ENCODE measurements around the gene DPP6.

DPP6 gene

GRCh38 chr7:154475864-154476263 lies 423.7 kb downstream of the DPP6 start:
- TF ChIP-seq POLR2AphosphoS5 (IDR thresholded peaks at IDR 0.05; ENCODE audit: borderline replicate concordance, low read depth, low read length) (no peak), FOXP2 (optimal IDR thresholded peaks at IDR 0.05; ENCODE audit: control extremely low read depth, extremely low read length, insufficient read depth) (no peak), EZH2 (IDR thresholded peaks at IDR 0.05) (no peak)
- Histone ChIP-seq H3K4me3 (no peak overlapping the region), H3K9ac (ENCODE audit: insufficient read length) (no peak overlapping the region), H3K9me3 (ENCODE audit: low read depth, low read length) (no peaks in the 10 kb centered on the region), H3K36me3 (ENCODE audit: insufficient read depth, low read length) (no peaks in the 10 kb centered on the region), H3K27ac (no peak overlapping the region)
- no peak for DNase-seq (ENCODE audit: low read depth, low spot score)

- no peak overlapping the region for H3K9ac ChIP-seq (ENCODE audit: insufficient read length)
- no peak for DNase-seq (ENCODE audit: low read depth, low spot score)
- no peak overlapping the region for H3K4me3 ChIP-seq
- H3K27ac ChIP-seq: no peak overlapping the region
- H3K36me3 ChIP-seq (ENCODE audit: insufficient read depth, low read length): no peaks in the 10 kb centered on the region
- H3K9me3 ChIP-seq (ENCODE audit: low read depth, low read length): no peaks in the 10 kb centered on the region
- TF ChIP-seq POLR2AphosphoS5 (IDR thresholded peaks at IDR 0.05; ENCODE audit: borderline replicate concordance, low read depth, low read length) (no peak), EZH2 (IDR thresholded peaks at IDR 0.05) (no peak), FOXP2 (optimal IDR thresholded peaks at IDR 0.05; ENCODE audit: control extremely low read depth, extremely low read length, insufficient read depth) (no peak)
Measured at GRCh38 chr7:154480817-154481216, 428.6 kb downstream of the DPP6 start.

- Histone ChIP-seq H3K9ac (ENCODE audit: insufficient read length) (no peak overlapping the region), H3K4me3 (no peak overlapping the region), H3K9me3 (ENCODE audit: low read depth, low read length) (no peaks in the 10 kb centered on the region), H3K36me3 (ENCODE audit: insufficient read depth, low read length) (no peaks in the 10 kb centered on the region), H3K27ac (no peak overlapping the region)
- no peak for TF ChIP-seq EZH2 (IDR thresholded peaks at IDR 0.05)
- no peak for TF ChIP-seq FOXP2 (optimal IDR thresholded peaks at IDR 0.05; ENCODE audit: control extremely low read depth, extremely low read length, insufficient read depth)
- no peak for TF ChIP-seq POLR2AphosphoS5 (IDR thresholded peaks at IDR 0.05; ENCODE audit: borderline replicate concordance, low read depth, low read length)
- no peak for DNase-seq (ENCODE audit: low read depth, low spot score)
Measured at GRCh38 chr7:154482863-154483262, 430.7 kb downstream of the DPP6 start.

GRCh38 chr7:154484406-154484805 lies 432.2 kb downstream of the DPP6 start:
- no peak overlapping the region for H3K27ac ChIP-seq
- H3K9ac ChIP-seq (ENCODE audit: insufficient read length): no peak overlapping the region
- no peak for TF ChIP-seq POLR2AphosphoS5 (IDR thresholded peaks at IDR 0.05; ENCODE audit: borderline replicate concordance, low read depth, low read length)
- no peak for TF ChIP-seq EZH2 (IDR thresholded peaks at IDR 0.05)
- no peak for DNase-seq (ENCODE audit: low read depth, low spot score)
- H3K4me3 ChIP-seq: no peak overlapping the region
- no peaks in the 10 kb centered on the region for H3K9me3 ChIP-seq (ENCODE audit: low read depth, low read length)
- H3K36me3 ChIP-seq (ENCODE audit: insufficient read depth, low read length): no peaks in the 10 kb centered on the region

GRCh38 chr7:154484943-154485342 lies 432.7 kb downstream of the DPP6 start:
- TF ChIP-seq POLR2AphosphoS5 (IDR thresholded peaks at IDR 0.05; ENCODE audit: borderline replicate concordance, low read depth, low read length) (no peak), FOXP2 (optimal IDR thresholded peaks at IDR 0.05; ENCODE audit: control extremely low read depth, extremely low read length, insufficient read depth) (no peak), EZH2 (IDR thresholded peaks at IDR 0.05) (no peak)
- Histone ChIP-seq H3K27ac (no peak overlapping the region), H3K36me3 (ENCODE audit: insufficient read depth, low read length) (no peaks in the 10 kb centered on the region), H3K9ac (ENCODE audit: insufficient read length) (no peak overlapping the region), H3K9me3 (ENCODE audit: low read depth, low read length) (no peaks in the 10 kb centered on the region), H3K4me3 (no peak overlapping the region)
- no peak for DNase-seq (ENCODE audit: low read depth, low spot score)

- no peak overlapping the region for H3K27ac ChIP-seq
- no peaks in the 10 kb centered on the region for H3K36me3 ChIP-seq (ENCODE audit: insufficient read depth, low read length)
- no peak for DNase-seq (ENCODE audit: low read depth, low spot score)
- no peak overlapping the region for H3K9ac ChIP-seq (ENCODE audit: insufficient read length)
- no peaks in the 10 kb centered on the region for H3K9me3 ChIP-seq (ENCODE audit: low read depth, low read length)
- TF ChIP-seq POLR2AphosphoS5 (IDR thresholded peaks at IDR 0.05; ENCODE audit: borderline replicate concordance, low read depth, low read length) (no peak), FOXP2 (optimal IDR thresholded peaks at IDR 0.05; ENCODE audit: control extremely low read depth, extremely low read length, insufficient read depth) (no peak), EZH2 (IDR thresholded peaks at IDR 0.05) (no peak)
- H3K4me3 ChIP-seq: no peak overlapping the region
Measured at GRCh38 chr7:154489897-154490296, 437.7 kb downstream of the DPP6 start.

GRCh38 chr7:154493594-154493993 lies 441.4 kb downstream of the DPP6 start:
- no peak for DNase-seq (ENCODE audit: low read depth, low spot score)
- TF ChIP-seq EZH2 (IDR thresholded peaks at IDR 0.05): no peak
- TF ChIP-seq POLR2AphosphoS5 (IDR thresholded peaks at IDR 0.05; ENCODE audit: borderline replicate concordance, low read depth, low read length): no peak
- no peak for TF ChIP-seq FOXP2 (optimal IDR thresholded peaks at IDR 0.05; ENCODE audit: control extremely low read depth, extremely low read length, insufficient read depth)
- H3K27ac ChIP-seq: no peak overlapping the region

GRCh38 chr7:154497751-154498150 lies 445.6 kb downstream of the DPP6 start:
- H3K9me3 ChIP-seq (ENCODE audit: low read depth, low read length): no peaks in the 10 kb centered on the region

More at GRCh38 chr7:154493594-154493993, 441.4 kb downstream of the DPP6 start:
- no peaks in the 10 kb centered on the region for H3K9me3 ChIP-seq (ENCODE audit: low read depth, low read length)
- no peaks in the 10 kb centered on the region for H3K36me3 ChIP-seq (ENCODE audit: insufficient read depth, low read length)
- H3K9ac ChIP-seq (ENCODE audit: insufficient read length): no peak overlapping the region
- no peak overlapping the region for H3K4me3 ChIP-seq

GRCh38 chr7:154503962-154504550 lies 451.9 kb downstream of the DPP6 start:
- H3K9me3 ChIP-seq (ENCODE audit: low read depth, low read length): no peaks in the 10 kb centered on the region
- H3K27ac ChIP-seq: no peak overlapping the region
- no peak overlapping the region for H3K4me3 ChIP-seq
- H3K36me3 ChIP-seq (ENCODE audit: insufficient read depth, low read length): no peaks in the 10 kb centered on the region
- H3K9ac ChIP-seq (ENCODE audit: insufficient read length): no peak overlapping the region
- DNase-seq (ENCODE audit: low read depth, low spot score): peak; percentile 12
- TF ChIP-seq FOXP2 (optimal IDR thresholded peaks at IDR 0.05; ENCODE audit: control extremely low read depth, extremely low read length, insufficient read depth) (no peak), EZH2 (IDR thresholded peaks at IDR 0.05) (no peak), POLR2AphosphoS5 (IDR thresholded peaks at IDR 0.05; ENCODE audit: borderline replicate concordance, low read depth, low read length) (no peak)

More at GRCh38 chr7:154497751-154498150, 445.6 kb downstream of the DPP6 start:
- Histone ChIP-seq H3K9ac (ENCODE audit: insufficient read length) (no peak overlapping the region), H3K4me3 (no peak overlapping the region), H3K27ac (no peak overlapping the region), H3K36me3 (ENCODE audit: insufficient read depth, low read length) (no peaks in the 10 kb centered on the region)
- TF ChIP-seq FOXP2 (optimal IDR thresholded peaks at IDR 0.05; ENCODE audit: control extremely low read depth, extremely low read length, insufficient read depth) (no peak), POLR2AphosphoS5 (IDR thresholded peaks at IDR 0.05; ENCODE audit: borderline replicate concordance, low read depth, low read length) (no peak), EZH2 (IDR thresholded peaks at IDR 0.05) (no peak)
- no peak for DNase-seq (ENCODE audit: low read depth, low spot score)
